ENCODE measurements around the gene RNF222.
A peak's percentile ranks its signal among the peaks of the same experiment; 100 is the strongest.
"Not testable (repeated sequence)": the region's sequence is repeated elsewhere in the genome, so short reads cannot be mapped to it uniquely, and the experiment has no call there.

The RNF222 gene

DNA sequence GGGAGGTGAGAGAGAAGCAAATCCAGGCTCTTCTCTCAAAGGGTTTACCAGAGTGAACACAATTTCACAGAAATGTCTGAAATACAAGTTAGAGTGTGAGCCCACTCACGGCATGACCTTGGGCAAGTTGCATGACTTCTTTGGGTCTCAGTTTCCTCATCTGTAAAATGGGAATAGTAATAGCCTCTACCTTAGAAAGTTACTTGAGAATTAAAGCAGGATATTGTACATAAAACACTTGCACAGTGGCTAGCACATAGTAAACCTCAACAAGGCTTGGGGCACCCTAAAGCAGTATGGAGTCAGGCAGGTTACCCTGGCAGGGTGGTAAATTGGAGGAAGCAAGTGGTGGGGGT is 13.2 kb upstream of the RNF222 start:
- no peak overlapping the region for H3K4me3 ChIP-seq (ENCODE audit: low read length)
- H3K36me3 ChIP-seq (ENCODE audit: control insufficient read depth, insufficient read depth, low read length, severe bottlenecking): no peaks in the 10 kb centered on the region
- DNase-seq (ENCODE audit: low read depth): no peak
- H3K27me3 ChIP-seq (replicated peaks; ENCODE audit: control insufficient read depth, insufficient read depth, low read length): no peaks in the 10 kb centered on the region
- no peak overlapping the region for H3K9ac ChIP-seq (ENCODE audit: low read length)
- peaks cover 3% of the 10 kb centered on the region for H3K4me1 ChIP-seq (ENCODE audit: control insufficient read depth, insufficient read depth, low read length)
- H3K9me3 ChIP-seq (ENCODE audit: control insufficient read depth, low read length): no peaks in the 10 kb centered on the region

DNA sequence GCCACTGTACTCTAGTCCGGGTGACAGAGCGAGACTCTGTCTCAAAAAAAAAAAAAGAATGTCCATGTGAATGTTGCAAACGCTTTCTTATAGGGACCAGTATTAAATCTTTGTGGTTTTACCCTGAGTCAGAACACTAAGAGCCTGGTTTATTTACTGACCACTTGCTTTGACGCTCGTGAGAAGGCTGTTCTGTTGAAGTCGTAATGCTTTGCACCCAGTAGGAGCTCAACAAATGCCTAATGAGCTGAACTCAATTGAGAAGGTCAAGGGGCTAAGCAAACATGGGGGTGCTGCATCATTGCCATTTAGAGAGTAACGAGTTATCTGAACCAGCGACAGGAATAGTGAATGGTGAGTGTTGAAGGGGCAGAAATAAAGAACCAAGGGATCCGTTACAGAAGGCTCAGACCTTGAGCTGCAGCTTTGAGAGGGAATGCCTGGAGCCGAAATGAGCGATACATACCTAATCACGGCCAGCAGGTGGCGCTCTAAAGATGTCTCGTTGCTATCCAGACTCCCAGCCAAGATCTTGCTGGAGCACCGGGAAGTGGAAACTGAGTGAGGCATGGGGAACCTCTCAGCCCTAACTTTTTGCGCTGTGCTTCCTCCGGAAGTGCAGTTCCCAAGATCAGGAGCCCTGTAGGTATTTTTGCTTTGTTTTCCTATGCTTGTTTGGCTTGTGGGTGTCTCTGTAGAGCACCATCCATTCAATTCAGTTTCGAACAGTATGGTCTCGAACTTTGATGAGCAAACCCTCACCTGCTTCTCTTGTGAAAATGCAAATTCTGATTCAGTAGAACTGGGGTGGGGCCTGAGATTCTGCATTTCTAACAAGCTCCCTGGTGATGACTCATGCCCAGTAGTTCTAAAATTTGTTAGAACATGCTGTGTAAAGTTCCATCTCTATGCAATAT is 12.6 kb upstream of the RNF222 start:
- Histone ChIP-seq H3K9me3 (ENCODE audit: control insufficient read depth, low read length) (no peaks in the 10 kb centered on the region), H3K36me3 (ENCODE audit: control insufficient read depth, insufficient read depth, low read length, severe bottlenecking) (no peaks in the 10 kb centered on the region), H3K27me3 (replicated peaks; ENCODE audit: control insufficient read depth, insufficient read depth, low read length) (no peaks in the 10 kb centered on the region), H3K4me3 (ENCODE audit: low read length) (no peak overlapping the region), H3K9ac (ENCODE audit: low read length) (no peak overlapping the region), H3K4me1 (ENCODE audit: control insufficient read depth, insufficient read depth, low read length) (peaks cover 3% of the 10 kb centered on the region)
- DNase-seq (ENCODE audit: low read depth): peak; percentile 97

DNA sequence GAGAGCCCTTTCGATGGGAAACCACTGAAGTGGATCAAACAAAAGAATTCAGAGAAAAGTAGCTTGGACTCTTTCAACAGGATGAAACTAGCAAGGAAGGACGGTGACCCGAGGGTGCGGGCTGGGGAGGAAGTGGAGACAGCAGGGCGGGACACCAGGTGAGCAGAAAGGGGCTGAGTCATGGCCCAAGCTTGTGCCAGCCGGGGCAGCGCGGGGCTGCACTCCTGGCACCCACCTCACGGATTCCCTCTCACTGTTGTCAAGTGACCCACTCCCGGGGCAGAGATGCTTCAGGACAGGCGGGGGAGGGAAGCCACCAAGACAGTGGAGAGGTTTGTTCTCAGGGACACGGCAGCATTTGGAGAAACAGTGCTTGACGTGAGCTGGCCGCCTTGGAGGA is 10.7 kb upstream of the RNF222 start:
- Histone ChIP-seq H3K4me1 (ENCODE audit: control insufficient read depth, insufficient read depth, low read length) (peaks cover 3% of the 10 kb centered on the region), H3K36me3 (ENCODE audit: control insufficient read depth, insufficient read depth, low read length, severe bottlenecking) (no peaks in the 10 kb centered on the region), H3K27me3 (replicated peaks; ENCODE audit: control insufficient read depth, insufficient read depth, low read length) (no peaks in the 10 kb centered on the region), H3K9ac (ENCODE audit: low read length) (no peak overlapping the region), H3K4me3 (ENCODE audit: low read length) (no peak overlapping the region), H3K9me3 (ENCODE audit: control insufficient read depth, low read length) (no peaks in the 10 kb centered on the region)
- DNase-seq (ENCODE audit: low read depth): no peak

DNA sequence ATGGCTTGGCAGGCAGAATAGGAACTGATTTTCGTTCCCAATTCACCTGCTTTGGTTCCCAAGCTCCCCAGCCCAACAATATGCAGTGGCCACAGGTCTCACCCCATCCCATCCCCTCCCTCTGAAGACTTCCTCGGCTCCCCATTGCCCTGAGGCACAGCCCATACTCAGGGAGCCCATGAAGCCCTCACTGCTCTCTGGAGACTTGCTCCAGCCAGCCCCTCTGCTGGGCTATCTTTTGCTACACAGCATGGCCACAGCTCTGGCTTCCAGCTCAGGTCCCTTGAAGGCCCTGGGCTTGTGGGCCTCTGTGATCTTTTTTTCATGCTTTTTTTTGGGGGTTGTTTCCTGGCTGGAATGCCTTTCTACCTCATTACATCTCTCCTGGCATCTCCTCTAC is 8.5 kb upstream of the RNF222 start:
- Histone ChIP-seq H3K9me3 (ENCODE audit: control insufficient read depth, low read length) (no peaks in the 10 kb centered on the region), H3K4me3 (ENCODE audit: low read length) (no peak overlapping the region), H3K4me1 (ENCODE audit: control insufficient read depth, insufficient read depth, low read length) (no peaks in the 10 kb centered on the region), H3K27me3 (replicated peaks; ENCODE audit: control insufficient read depth, insufficient read depth, low read length) (peaks cover 5% of the 10 kb centered on the region), H3K9ac (ENCODE audit: low read length) (no peak overlapping the region), H3K36me3 (ENCODE audit: control insufficient read depth, insufficient read depth, low read length, severe bottlenecking) (no peaks in the 10 kb centered on the region)
- DNase-seq (ENCODE audit: low read depth): no peak

DNA sequence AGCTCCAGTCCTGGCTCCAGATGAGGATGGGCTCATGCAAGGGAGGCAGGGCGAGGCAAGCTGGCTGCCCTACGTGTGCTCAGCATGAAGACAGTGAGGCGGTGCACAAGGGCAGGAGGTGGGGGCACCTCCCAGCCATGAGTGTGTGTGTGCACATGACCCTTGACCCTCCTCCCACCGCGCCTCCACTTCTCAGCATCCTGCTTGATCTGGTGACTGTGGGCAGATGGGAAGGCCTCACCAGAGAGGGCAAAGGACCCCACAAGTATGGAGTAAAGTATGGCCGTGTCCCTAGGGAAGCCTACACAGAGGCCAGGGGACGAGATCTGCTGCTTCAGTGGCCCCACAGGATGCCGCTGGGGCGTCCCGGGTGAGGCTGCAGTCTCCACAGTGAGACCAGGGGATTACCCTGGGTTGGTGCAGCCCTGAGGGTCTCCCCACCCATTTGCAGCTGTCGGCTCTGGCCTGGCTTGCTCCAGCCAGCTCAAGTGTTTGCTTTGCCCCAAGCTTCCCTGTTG is 7.9 kb upstream of the RNF222 start:
- Histone ChIP-seq H3K9ac (ENCODE audit: low read length) (no peak overlapping the region), H3K36me3 (ENCODE audit: control insufficient read depth, insufficient read depth, low read length, severe bottlenecking) (no peaks in the 10 kb centered on the region), H3K4me3 (ENCODE audit: low read length) (no peak overlapping the region), H3K9me3 (ENCODE audit: control insufficient read depth, low read length) (no peaks in the 10 kb centered on the region), H3K27me3 (replicated peaks; ENCODE audit: control insufficient read depth, insufficient read depth, low read length) (peaks cover 11% of the 10 kb centered on the region), H3K4me1 (ENCODE audit: control insufficient read depth, insufficient read depth, low read length) (no peaks in the 10 kb centered on the region)
- DNase-seq (ENCODE audit: low read depth): no peak

DNA sequence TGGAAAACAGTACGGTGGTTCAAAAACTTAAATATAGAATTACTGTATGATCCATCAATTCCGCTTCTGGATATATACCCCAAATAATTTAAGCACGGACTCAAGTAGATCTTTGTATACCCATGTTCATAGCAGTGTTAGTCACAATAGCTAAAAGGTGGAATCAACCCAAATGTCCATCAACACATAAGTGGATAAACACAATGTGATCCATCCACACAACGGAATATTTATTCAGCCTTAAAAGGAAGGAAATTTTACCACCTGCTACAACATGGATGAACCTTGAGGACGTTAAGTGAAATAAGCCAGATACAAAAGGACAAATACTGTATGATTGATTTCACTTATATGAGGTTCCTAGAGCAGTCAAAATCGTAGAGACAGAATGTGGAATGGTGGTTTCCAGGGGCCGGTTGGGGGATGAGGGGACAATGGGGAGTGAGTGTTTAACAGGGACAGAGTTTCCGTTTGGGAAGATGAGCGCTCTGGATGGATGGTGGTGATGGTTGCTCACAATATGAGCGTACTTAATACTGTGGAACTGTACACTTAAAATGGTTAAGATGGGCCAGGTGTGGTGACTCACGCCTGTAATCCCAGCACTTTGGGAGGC is 5.4 kb upstream of the RNF222 start:
- no peaks in the 10 kb centered on the region for H3K9me3 ChIP-seq (ENCODE audit: control insufficient read depth, low read length)
- no peaks in the 10 kb centered on the region for H3K4me1 ChIP-seq (ENCODE audit: control insufficient read depth, insufficient read depth, low read length)
- H3K27me3 ChIP-seq (replicated peaks; ENCODE audit: control insufficient read depth, insufficient read depth, low read length): peaks cover 21% of the 10 kb centered on the region
- H3K36me3 ChIP-seq (ENCODE audit: control insufficient read depth, insufficient read depth, low read length, severe bottlenecking): no peaks in the 10 kb centered on the region
- DNase-seq (ENCODE audit: low read depth): no peak
- no peak overlapping the region for H3K4me3 ChIP-seq (ENCODE audit: low read length)
- no peak overlapping the region for H3K9ac ChIP-seq (ENCODE audit: low read length)

DNA sequence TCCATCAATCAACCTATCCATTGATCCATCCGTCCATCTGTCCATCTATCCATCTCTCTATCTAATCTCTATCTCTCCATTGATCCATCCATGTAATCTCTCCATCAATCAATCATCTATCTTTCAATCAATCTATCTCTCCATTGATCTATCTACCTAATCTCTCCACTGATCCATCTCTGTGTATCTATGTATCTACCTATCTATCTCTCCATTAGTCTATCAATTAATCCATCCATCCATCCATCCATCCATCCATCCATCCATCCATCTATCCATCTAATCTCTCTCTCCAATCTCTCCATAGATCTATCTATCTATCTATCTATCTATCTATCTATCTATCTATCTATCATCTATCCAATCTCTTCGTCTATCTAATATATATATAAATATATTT is 3.5 kb upstream of the RNF222 start:
- no peak for DNase-seq (ENCODE audit: low read depth)
- H3K4me1 ChIP-seq (ENCODE audit: control insufficient read depth, insufficient read depth, low read length): no peaks in the 10 kb centered on the region
- H3K4me3 ChIP-seq (ENCODE audit: low read length): no peak overlapping the region

DNA sequence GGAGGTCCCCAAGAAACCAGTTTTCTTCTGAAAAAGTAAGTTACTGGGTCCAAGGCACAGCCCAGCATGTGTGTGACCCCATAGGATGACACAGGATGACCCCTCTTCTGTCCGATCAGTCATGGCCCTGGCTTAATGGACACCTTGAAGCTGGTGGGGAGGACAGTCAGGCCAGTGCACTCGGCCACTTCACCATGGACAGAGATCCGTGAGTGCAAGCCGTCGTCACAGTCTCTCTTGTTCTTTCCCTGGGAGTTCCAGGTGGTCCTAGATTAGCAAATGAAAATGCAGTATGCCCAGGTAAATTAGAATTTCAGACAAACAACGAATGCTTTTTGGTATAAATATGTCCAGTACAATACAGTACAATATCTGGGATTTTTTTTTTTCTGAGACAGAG is 1.4 kb upstream of the RNF222 start:
- Histone ChIP-seq H3K4me1 (ENCODE audit: control insufficient read depth, insufficient read depth, low read length) (no peaks in the 10 kb centered on the region), H3K4me3 (ENCODE audit: low read length) (no peak overlapping the region), H3K9ac (ENCODE audit: low read length) (no peak overlapping the region), H3K27me3 (replicated peaks; ENCODE audit: control insufficient read depth, insufficient read depth, low read length) (peaks cover 55% of the 10 kb centered on the region), H3K9me3 (ENCODE audit: control insufficient read depth, low read length) (no peaks in the 10 kb centered on the region), H3K36me3 (ENCODE audit: control insufficient read depth, insufficient read depth, low read length, severe bottlenecking) (no peaks in the 10 kb centered on the region)
- no peak for DNase-seq (ENCODE audit: low read depth)

More for the DNA sequence above, 3.5 kb upstream of the RNF222 start:
- H3K9ac ChIP-seq (ENCODE audit: low read length): no peak overlapping the region
- no peaks in the 10 kb centered on the region for H3K36me3 ChIP-seq (ENCODE audit: control insufficient read depth, insufficient read depth, low read length, severe bottlenecking)
- H3K27me3 ChIP-seq (replicated peaks; ENCODE audit: control insufficient read depth, insufficient read depth, low read length): peaks cover 38% of the 10 kb centered on the region
- H3K9me3 ChIP-seq (ENCODE audit: control insufficient read depth, low read length): no peaks in the 10 kb centered on the region

DNA sequence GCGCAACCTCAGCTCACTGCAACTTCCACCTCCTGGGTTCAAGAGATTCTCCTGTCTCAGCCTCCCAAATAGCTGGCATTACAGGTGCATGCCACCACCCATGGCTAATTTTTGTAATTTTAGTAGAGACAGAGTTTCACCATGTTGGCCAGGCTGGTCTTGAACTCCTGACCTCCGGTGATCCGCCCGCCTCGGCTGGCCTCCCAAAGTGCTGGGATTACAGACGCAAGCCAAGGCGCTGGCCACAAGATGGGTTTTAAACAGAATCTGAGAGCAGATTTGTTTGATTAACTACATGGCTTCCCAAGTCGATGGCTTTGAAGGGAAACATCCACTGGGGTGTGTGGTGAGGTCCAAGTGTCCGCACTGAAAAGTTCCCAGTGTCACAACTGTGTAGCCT is 3.1 kb downstream of the RNF222 start:
- H3K9me3 ChIP-seq (ENCODE audit: control insufficient read depth, low read length); DNase-seq (ENCODE audit: low read depth); H3K9ac ChIP-seq (ENCODE audit: low read length); H3K4me1 ChIP-seq (ENCODE audit: control insufficient read depth, insufficient read depth, low read length); H3K36me3 ChIP-seq (ENCODE audit: control insufficient read depth, insufficient read depth, low read length, severe bottlenecking); H3K4me3 ChIP-seq (ENCODE audit: low read length): not testable (repeated sequence)
- peaks cover 44% of the 10 kb centered on the region for H3K27me3 ChIP-seq (replicated peaks; ENCODE audit: control insufficient read depth, insufficient read depth, low read length)

DNA sequence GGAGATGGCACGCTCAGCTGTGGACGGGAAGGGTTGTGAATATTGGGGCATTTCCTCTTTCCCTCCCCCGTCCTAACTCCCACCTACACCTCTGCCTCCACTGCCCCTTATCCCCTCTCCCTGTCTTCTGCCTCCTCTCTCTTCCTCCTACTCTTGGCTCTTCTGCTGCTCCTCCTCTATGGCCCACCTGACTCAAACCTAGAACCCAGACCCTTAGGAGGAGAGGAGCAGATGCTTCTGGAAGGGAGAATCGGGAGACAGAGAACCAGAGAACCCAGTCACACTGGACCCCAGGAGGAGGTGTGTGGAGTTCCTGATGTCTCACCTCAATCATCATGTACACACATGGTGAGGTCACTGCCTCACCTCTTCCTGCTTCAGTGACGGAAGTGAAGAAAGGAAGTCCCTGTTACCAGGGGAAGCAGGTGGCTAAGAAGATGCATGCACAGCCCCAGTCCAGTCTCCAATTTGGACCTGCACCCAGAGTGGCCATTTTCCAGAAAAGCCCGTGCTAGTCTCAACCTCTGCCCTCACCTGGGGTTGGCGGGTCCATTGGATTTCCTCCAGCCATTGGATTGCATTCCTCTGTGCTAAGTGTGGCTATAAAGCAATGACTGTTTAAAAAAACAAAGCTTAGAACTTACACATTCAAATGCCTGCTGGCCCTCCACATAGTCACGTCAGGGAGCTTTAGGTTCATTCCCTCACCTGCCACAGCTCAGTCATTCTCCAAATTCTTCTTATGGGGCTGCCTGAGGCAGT is 4.0 kb downstream of the RNF222 start:
- DNase-seq (ENCODE audit: low read depth): no peak
- peaks cover 6% of the 10 kb centered on the region for H3K4me1 ChIP-seq (ENCODE audit: control insufficient read depth, insufficient read depth, low read length)
- H3K9ac ChIP-seq (ENCODE audit: low read length): no peak overlapping the region
- no peaks in the 10 kb centered on the region for H3K36me3 ChIP-seq (ENCODE audit: control insufficient read depth, insufficient read depth, low read length, severe bottlenecking)
- no peaks in the 10 kb centered on the region for H3K9me3 ChIP-seq (ENCODE audit: control insufficient read depth, low read length)
- no peak overlapping the region for H3K4me3 ChIP-seq (ENCODE audit: low read length)
- H3K27me3 ChIP-seq (replicated peaks; ENCODE audit: control insufficient read depth, insufficient read depth, low read length): peaks cover 43% of the 10 kb centered on the region

Data from adipocyte (in vitro differentiated cells).